NCI-H510A (cell line): ENCODE results near the gene SOBP.

ENCODE experiments used
- DNase-seq: peaks from one replicate; lab custom pipeline; 2025; lab: John Stamatoyannopoulos, UW

SOBP gene

GRCh38 chr6:107617341-107617932 lies 127.5 kb downstream of the SOBP start:
- no peak for DNase-seq

GRCh38 chr6:107618672-107619071 lies 128.8 kb downstream of the SOBP start:
- DNase-seq: no peak

- no peak for DNase-seq
These were observed 130.8 kb downstream of the SOBP start for GRCh38 chr6:107620732-107621131.

GRCh38 chr6:107621229-107621937 lies 131.5 kb downstream of the SOBP start:
- no peak for DNase-seq

GRCh38 chr6:107622269-107622668 lies 132.4 kb downstream of the SOBP start:
- no peak for DNase-seq

- DNase-seq: no peak
These were observed 134.1 kb downstream of the SOBP start for GRCh38 chr6:107624050-107624449.

GRCh38 chr6:107624541-107624940 lies 134.6 kb downstream of the SOBP start:
- no peak for DNase-seq

- DNase-seq: no peak
These were observed 135.3 kb downstream of the SOBP start for GRCh38 chr6:107625264-107625663.

GRCh38 chr6:107626645-107627044 lies 136.7 kb downstream of the SOBP start:
- no peak for DNase-seq

GRCh38 chr6:107627969-107628368 lies 138.1 kb downstream of the SOBP start:
- DNase-seq: no peak

GRCh38 chr6:107628878-107629277 lies 139.0 kb downstream of the SOBP start:
- DNase-seq: no peak

- DNase-seq: no peak
These were observed 139.7 kb downstream of the SOBP start for GRCh38 chr6:107629548-107630129.

- no peak for DNase-seq
These were observed 140.5 kb downstream of the SOBP start for GRCh38 chr6:107630348-107630977.

GRCh38 chr6:107632381-107633136 lies 142.6 kb downstream of the SOBP start:
- DNase-seq: no peak

- no peak for DNase-seq
These were observed 143.9 kb downstream of the SOBP start for GRCh38 chr6:107633680-107634323.

- no peak for DNase-seq
These were observed 144.6 kb downstream of the SOBP start for GRCh38 chr6:107634324-107635056.

GRCh38 chr6:107635057-107635515 lies 145.2 kb downstream of the SOBP start:
- DNase-seq: no peak

GRCh38 chr6:107636486-107636885 lies 146.6 kb downstream of the SOBP start:
- no peak for DNase-seq

- no peak for DNase-seq
These were observed 147.7 kb downstream of the SOBP start for GRCh38 chr6:107637316-107638315.

GRCh38 chr6:107638493-107638892 lies 148.6 kb downstream of the SOBP start:
- DNase-seq: no peak
